Measurements from ENCODE around the gene FITM1.
"Not testable (repeated sequence)": the region's sequence is repeated elsewhere in the genome, so short reads cannot be mapped to it uniquely, and the experiment has no call there.

Gene FITM1

GRCh38 chr14:24098229-24098926 is 32.1 kb upstream of the FITM1 start:
- no peak for DNase-seq (ENCODE audit: low read depth)

- no peak for DNase-seq (ENCODE audit: low read depth)
These were observed 31.3 kb upstream of the FITM1 start for GRCh38 chr14:24098927-24099813.

GRCh38 chr14:24100197-24100981 is 30.1 kb upstream of the FITM1 start:
- no peak for DNase-seq (ENCODE audit: low read depth)

DNA sequence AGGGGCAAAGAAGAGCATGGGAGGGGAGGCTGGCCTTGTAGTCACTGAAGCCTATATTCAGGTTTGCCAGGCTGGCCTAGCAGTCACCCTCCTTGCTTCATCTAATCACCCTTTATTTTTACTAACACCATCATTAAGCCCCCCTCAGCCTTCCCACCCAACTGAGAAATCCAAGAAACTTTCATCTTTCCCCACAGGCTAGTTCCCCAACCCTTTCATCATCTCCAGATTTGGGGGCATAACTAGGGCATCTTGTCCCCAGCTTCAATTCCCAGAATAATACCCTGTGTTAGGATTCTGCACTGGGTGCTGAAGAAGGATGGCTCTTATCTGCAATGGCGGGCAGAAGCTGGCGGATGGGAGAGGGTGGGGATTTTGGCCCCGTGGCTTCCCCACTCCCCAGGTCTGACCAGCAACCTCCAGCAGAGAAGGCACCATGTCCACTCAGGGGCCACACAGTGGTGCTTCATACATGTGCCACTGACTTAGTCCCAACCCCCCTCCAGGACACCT is 29.4 kb upstream of the FITM1 start:
- no peak for DNase-seq (ENCODE audit: low read depth)

DNA sequence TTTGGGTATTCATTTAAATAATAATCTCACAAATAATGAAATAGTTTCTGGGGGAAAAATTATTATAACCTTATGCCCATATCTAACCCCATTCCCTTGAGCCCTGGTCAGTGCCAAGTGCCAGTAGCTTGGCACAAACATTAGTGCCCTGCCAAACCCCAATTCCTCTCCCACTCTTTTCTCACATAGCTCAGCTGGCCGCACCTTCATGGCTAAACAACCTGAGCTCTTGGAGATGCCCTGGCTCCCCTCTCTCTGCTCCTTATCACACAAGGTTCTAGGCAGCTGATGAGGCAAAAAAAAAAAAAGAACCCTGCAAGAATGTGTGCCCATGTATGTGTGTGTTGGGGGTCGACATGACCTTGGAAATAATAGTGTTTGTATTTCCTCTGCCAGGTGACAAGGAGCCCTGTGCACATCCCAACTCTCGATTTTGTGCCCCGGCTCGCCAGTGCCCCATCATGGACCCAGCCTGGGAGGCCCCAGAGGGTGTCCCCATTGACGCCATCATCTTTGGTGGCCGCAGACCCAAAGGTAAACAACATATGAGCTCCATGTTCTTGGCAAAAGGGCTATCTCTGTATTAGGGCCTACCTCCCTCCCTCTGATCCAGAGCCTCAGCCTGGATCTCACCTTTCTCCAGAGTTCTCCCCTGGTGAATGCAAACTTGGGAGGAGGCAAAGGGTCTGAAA is 28.0 kb upstream of the FITM1 start:
- DNase-seq (ENCODE audit: low read depth) = no peak

DNA sequence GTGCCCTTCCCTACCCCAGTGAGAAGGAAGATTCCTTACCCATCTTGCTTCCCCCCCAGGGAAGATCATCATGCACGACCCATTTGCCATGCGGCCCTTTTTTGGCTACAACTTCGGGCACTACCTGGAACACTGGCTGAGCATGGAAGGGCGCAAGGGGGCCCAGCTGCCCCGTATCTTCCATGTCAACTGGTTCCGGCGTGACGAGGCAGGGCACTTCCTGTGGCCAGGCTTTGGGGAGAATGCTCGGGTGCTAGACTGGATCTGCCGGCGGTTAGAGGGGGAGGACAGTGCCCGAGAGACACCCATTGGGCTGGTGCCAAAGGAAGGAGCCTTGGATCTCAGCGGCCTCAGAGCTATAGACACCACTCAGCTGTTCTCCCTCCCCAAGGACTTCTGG is 27.0 kb upstream of the FITM1 start:
- no peak for DNase-seq (ENCODE audit: low read depth)

GRCh38 chr14:24105609-24106239 is 24.7 kb upstream of the FITM1 start:
- DNase-seq (ENCODE audit: low read depth) = not testable (repeated sequence)

GRCh38 chr14:24106672-24107271 is 23.7 kb upstream of the FITM1 start:
- DNase-seq (ENCODE audit: low read depth) = no peak

- DNase-seq (ENCODE audit: low read depth) = no peak
These were observed 22.1 kb upstream of the FITM1 start for GRCh38 chr14:24108336-24108874.

- DNase-seq (ENCODE audit: low read depth) = no peak
These were observed 20.4 kb upstream of the FITM1 start for GRCh38 chr14:24110060-24110459.

DNA sequence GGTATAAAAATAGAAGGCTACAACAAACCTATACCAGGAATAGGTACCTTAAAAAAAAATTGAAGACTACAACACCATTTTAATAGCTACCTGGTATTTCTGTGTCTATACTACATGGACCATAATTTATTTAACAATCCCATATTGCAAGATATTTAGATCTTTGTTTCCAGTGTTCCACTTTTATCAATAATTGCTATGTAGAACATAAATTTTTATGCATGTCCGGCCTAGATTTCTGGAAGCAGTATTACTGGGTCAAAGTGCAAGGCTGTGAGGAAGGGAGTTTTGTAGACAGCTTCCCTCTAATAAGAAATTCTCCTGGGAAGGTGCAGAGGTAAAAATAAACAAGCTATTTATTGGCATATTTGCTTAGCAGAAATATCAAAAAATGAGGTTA is 19.9 kb upstream of the FITM1 start:
- DNase-seq (ENCODE audit: low read depth) = no peak

- no peak for DNase-seq (ENCODE audit: low read depth)
These were observed 17.1 kb upstream of the FITM1 start for GRCh38 chr14:24113379-24113800.

GRCh38 chr14:24113801-24114531 is 16.5 kb upstream of the FITM1 start:
- DNase-seq (ENCODE audit: low read depth) = peak; percentile 67

- DNase-seq (ENCODE audit: low read depth) = peak; percentile 97
These were observed 15.7 kb upstream of the FITM1 start, which contains the start of the genes DCAF11 and NRL for GRCh38 chr14:24114532-24115421. Gene DCAF11, plus strand, starts transcription at chr14:24114777. Its CDS starts 818 bp downstream, at chr14:24115595. Gene NRL, minus strand, starts transcription at chr14:24114949. Its CDS starts 32,101 bp downstream, at chr14:24082848.

DNA sequence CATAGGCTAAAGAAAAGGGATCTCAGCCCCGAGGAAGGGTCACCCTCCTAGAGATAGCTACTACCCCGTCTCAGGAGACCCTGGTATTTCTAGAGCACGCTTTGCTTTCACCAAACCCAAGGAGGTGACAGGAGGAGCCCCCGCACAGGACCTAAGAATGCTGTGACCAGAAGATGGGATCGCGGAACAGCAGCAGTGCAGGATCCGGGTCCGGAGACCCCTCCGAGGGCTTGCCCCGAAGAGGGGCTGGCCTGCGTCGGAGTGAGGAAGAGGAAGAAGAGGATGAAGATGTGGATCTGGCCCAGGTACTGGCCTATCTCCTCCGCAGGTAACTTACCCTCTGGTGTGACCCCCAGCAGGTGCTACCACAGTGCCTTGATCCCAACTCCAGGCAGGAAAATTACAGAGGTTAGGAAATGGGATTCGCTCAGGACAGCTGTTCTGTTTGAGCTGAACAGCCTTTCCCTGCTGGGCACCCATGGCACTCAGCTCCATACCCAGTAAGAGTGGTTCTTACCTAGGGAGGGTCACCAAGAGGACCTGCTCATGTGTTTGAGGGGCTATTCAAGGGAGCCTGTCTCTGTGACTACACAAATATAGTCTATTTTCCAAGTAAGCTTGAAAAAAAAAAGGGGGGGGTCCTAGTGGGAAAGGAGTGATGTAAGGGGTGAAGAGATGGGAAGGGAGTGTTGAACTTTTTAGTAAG is 14.9 kb upstream of the FITM1 start:
- DNase-seq (ENCODE audit: low read depth) = no peak

DNA sequence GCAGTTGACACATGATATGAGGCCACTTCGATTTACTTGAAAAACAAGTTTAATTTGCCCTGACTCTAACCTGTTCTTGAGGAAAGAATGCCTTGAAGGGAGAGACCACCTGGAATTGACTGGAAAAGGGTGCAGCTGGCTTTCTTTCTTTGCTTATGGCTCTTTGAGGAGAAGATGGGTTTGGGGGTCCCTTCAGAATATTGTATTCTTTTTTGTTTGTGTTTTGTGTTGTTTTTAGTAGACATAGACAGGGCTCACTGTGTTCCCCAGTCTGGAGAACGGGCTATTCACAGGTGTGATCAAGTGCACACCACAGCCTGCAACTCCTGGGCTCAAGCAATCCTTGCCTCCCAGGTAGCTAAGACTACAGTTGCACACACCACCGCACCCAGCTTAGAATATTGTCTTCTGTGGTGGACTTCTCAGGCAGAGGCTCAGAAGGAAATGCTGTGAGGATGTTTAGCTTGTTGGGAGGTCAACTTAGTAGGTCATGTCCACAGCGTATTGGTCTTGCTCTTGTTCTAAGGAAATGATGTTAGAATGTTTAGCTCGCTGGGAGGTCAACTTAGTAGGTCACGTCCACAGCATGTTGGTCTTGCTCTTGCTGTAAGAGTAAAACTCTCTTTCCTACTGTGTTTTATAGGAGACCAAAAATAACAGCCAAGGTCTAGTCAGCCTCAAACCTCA is 14.2 kb upstream of the FITM1 start:
- no peak for DNase-seq (ENCODE audit: low read depth)

DNA sequence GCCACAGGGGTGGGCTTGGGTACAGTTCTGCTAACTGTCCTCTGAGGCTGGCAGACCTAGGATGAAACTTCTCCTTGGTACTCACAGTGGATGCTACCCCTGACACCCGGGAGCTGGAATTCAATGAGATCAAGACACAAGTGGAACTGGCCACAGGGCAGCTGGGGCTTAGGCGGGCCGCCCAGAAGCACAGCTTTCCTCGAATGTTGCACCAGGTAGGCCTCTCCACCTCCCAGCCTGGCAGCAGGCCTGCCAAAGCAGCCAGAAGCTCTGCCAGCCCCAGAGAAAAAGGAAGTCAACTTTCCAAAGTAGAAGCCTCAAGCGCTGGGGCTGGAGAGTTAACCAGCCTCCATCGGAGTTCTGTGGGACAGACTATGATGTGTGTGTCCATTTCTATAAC is 13.3 kb upstream of the FITM1 start:
- no peak for DNase-seq (ENCODE audit: low read depth)

Data from T follicular helper cell (primary cell).